Osteoblast (primary cell): Measurements from ENCODE around the gene RPS19. TPM values are rescaled to one million over a fixed set of nuclear protein-coding genes. Genes with fewer than 3 reads are reported as not detected.

ENCODE experiments used
- DNase-seq: peaks from one replicate; pipeline ENCODE4 v3.0.0; 2011; ENCODE audit warnings: low spot score, mixed read lengths; ENCODE audit not compliant: insufficient read length; ENCODE audit errors: missing footprints
- H2AFZ ChIP-seq: 2 replicates; pipeline ENCODE4 v1.6.0; 2011; ENCODE audit warnings: mild to moderate bottlenecking, low read length
- H3K27ac ChIP-seq: 2 replicates; pipeline ENCODE4 v1.5.1; 2011; ENCODE audit warnings: mild to moderate bottlenecking, low read depth, low read length, moderate library complexity
- H3K27me3 ChIP-seq: 2 replicates; pipeline ENCODE4 v1.6.0; 2012; ENCODE audit warnings: mild to moderate bottlenecking, control low read depth, inconsistent platforms, low read length, moderate library complexity; ENCODE audit not compliant: insufficient read depth
- H3K36me3 ChIP-seq: 2 replicates; pipeline ENCODE4 v1.5.1; 2011; ENCODE audit warnings: mild to moderate bottlenecking, low read length, control low read depth, moderate library complexity; ENCODE audit not compliant: insufficient read depth
- H3K4me1 ChIP-seq: 2 replicates; pipeline ENCODE4 v1.5.1; 2011; ENCODE audit warnings: mild to moderate bottlenecking, low read length, control low read depth, moderate library complexity; ENCODE audit not compliant: insufficient read depth
- H3K4me2 ChIP-seq: 2 replicates; pipeline ENCODE4 v1.6.0; 2011; ENCODE audit warnings: mild to moderate bottlenecking, low read length; ENCODE audit not compliant: insufficient read depth
- H3K4me3 ChIP-seq: fragments of 200-600 bp; sonication (generic); 3 replicates; pipeline ENCODE4 v1.5.1; 2012; ENCODE audit warnings: mild to moderate bottlenecking, low read length, inconsistent platforms; ENCODE audit not compliant: insufficient read depth
- H3K79me2 ChIP-seq: 2 replicates; pipeline ENCODE4 v1.6.0; 2012; ENCODE audit warnings: mild to moderate bottlenecking, low read length, control low read depth, inconsistent platforms; ENCODE audit not compliant: insufficient read depth
- H3K9me3 ChIP-seq: 2 replicates; pipeline ENCODE4 v1.5.1; 2011; ENCODE audit warnings: low read depth, low read length, control low read depth
- H4K20me1 ChIP-seq: 2 replicates; pipeline ENCODE4 v1.6.0; 2012; ENCODE audit warnings: mild to moderate bottlenecking, low read length, control low read depth; ENCODE audit not compliant: insufficient read depth
- CTCF ChIP-seq: IDR thresholded peaks from 2 replicates; pipeline ENCODE4 v1.5.1; 2011; ENCODE audit warnings: mild to moderate bottlenecking, low read depth, low read length, moderate library complexity; ENCODE audit errors: extremely low read depth
- total RNA-seq: library from RNA; depleted of rRNA; stranded (reverse); fragments of >200 nt; gene quantifications from 2 replicates; pipeline ENCODE4 v1.2.3, GENCODE V29; 2012

The RPS19 gene
- total RNA-seq, 1 donor = 791 TPM

- Histone ChIP-seq H2AFZ (no peak overlapping the region), H4K20me1 (no peaks in the 10 kb centered on the region), H3K27me3 (peaks cover 15% of the 10 kb centered on the region), H3K9me3 (no peaks in the 10 kb centered on the region), H3K4me1 (no peaks in the 10 kb centered on the region), H3K4me3 (no peak overlapping the region), H3K36me3 (no peaks in the 10 kb centered on the region), H3K27ac (no peak overlapping the region), H3K4me2 (no peak overlapping the region), H3K79me2 (no peaks in the 10 kb centered on the region)
- TF ChIP-seq CTCF = no peak
- DNase-seq = no peak
These were observed 21.9 kb upstream of the RPS19 start for GRCh38 chr19:41837981-41838708.

- H3K4me3 ChIP-seq = no peak overlapping the region
- no peak overlapping the region for H2AFZ ChIP-seq
- H3K4me2 ChIP-seq = no peak overlapping the region
- no peaks in the 10 kb centered on the region for H3K9me3 ChIP-seq
- H3K36me3 ChIP-seq = no peaks in the 10 kb centered on the region
- peak; percentile 35 for DNase-seq
- H4K20me1 ChIP-seq = no peaks in the 10 kb centered on the region
- no peaks in the 10 kb centered on the region for H3K79me2 ChIP-seq
- H3K4me1 ChIP-seq = no peaks in the 10 kb centered on the region
- peaks cover 15% of the 10 kb centered on the region for H3K27me3 ChIP-seq
- no peak for TF ChIP-seq CTCF
- no peak overlapping the region for H3K27ac ChIP-seq
These were observed 20.8 kb upstream of the RPS19 start for GRCh38 chr19:41839211-41839610.

- no peaks in the 10 kb centered on the region for H3K9me3 ChIP-seq
- no peaks in the 10 kb centered on the region for H4K20me1 ChIP-seq
- H3K4me2 ChIP-seq = no peak overlapping the region
- H3K4me3 ChIP-seq = no peak overlapping the region
- H3K79me2 ChIP-seq = no peaks in the 10 kb centered on the region
- DNase-seq = peak; percentile 73
- TF ChIP-seq CTCF = no peak
- H3K36me3 ChIP-seq = no peaks in the 10 kb centered on the region
- no peaks in the 10 kb centered on the region for H3K4me1 ChIP-seq
- no peak overlapping the region for H3K27ac ChIP-seq
- H3K27me3 ChIP-seq = peaks cover 8% of the 10 kb centered on the region
- no peak overlapping the region for H2AFZ ChIP-seq
These were observed 16.7 kb upstream of the RPS19 start for GRCh38 chr19:41843371-41843770.

GRCh38 chr19:41844601-41845000 is 15.5 kb upstream of the RPS19 start, which contains the start of gene LYPD4:
Gene LYPD4 (minus strand): TSS chr19:41844683. CDS start chr19:41839285, 5,398 bp downstream.
- H2AFZ ChIP-seq = no peak within 1 kb of the TSS
- TF ChIP-seq CTCF = no peak
- peaks cover 7% of the 10 kb centered on the region for H3K27me3 ChIP-seq
- no peaks in the 10 kb centered on the region for H3K79me2 ChIP-seq
- H3K4me1 ChIP-seq = no peaks in the 10 kb centered on the region
- no peaks in the 10 kb centered on the region for H3K36me3 ChIP-seq
- no peak within 1 kb of the TSS for H3K4me2 ChIP-seq
- H3K27ac ChIP-seq = no peak within 1 kb of the TSS
- H4K20me1 ChIP-seq = no peaks in the 10 kb centered on the region
- DNase-seq = peak; percentile 68
- H3K9me3 ChIP-seq = no peaks in the 10 kb centered on the region
- H3K4me3 ChIP-seq = no peak within 1 kb of the TSS
